SK-N-MC (cell line): ENCODE results near the gene TRIP6.

ENCODE experiments used
- DNase-seq: peaks from one replicate; pipeline ENCODE4 v3.0.0-alpha.2; 2011; ENCODE audit warnings: low read depth, low spot score
- H3K27ac ChIP-seq: fragments of 200-600 bp; sonication (generic); 2 replicates; pipeline ENCODE4 v1.5.1; 2016; ENCODE audit warnings: mixed run types
- H3K36me3 ChIP-seq: fragments of 200-600 bp; sonication (generic); 2 replicates; pipeline ENCODE4 v1.6.1; 2017; ENCODE audit warnings: antibody characterized with exemption, low read length, mixed read lengths; ENCODE audit not compliant: insufficient read depth
- H3K4me3 ChIP-seq: fragments of 200-600 bp; sonication (generic); 2 replicates; pipeline ENCODE4 v1.5.1; 2016
- H3K9ac ChIP-seq: fragments of 200-600 bp; sonication (generic); 2 replicates; pipeline ENCODE4 v1.8.0; 2017; ENCODE audit warnings: mixed run types, mixed read lengths; ENCODE audit not compliant: insufficient read length
- H3K9me3 ChIP-seq: fragments of 200-600 bp; sonication (generic); 2 replicates; pipeline ENCODE4 v1.6.1; 2017; ENCODE audit warnings: low read depth, mild to moderate bottlenecking, antibody characterized with exemption, low read length, moderate library complexity, mixed read lengths
- EZH2 ChIP-seq: fragments of 200-600 bp; sonication (generic); IDR thresholded peaks from one replicate; pipeline ENCODE4 v1.6.1; 2017; ENCODE audit warnings: antibody characterized with exemption
- FOXP2 ChIP-seq: optimal IDR thresholded peaks from 2 replicates; pipeline ENCODE3; 2011; ENCODE audit warnings: mild to moderate bottlenecking, moderate library complexity; ENCODE audit not compliant: insufficient read depth; ENCODE audit errors: extremely low read length, control extremely low read depth
- POLR2AphosphoS5 ChIP-seq: IDR thresholded peaks from 2 replicates; pipeline ENCODE4 v1.6.1; 2012; ENCODE audit warnings: mild to moderate bottlenecking, low read depth, low read length, borderline replicate concordance

TRIP6 gene

DNA sequence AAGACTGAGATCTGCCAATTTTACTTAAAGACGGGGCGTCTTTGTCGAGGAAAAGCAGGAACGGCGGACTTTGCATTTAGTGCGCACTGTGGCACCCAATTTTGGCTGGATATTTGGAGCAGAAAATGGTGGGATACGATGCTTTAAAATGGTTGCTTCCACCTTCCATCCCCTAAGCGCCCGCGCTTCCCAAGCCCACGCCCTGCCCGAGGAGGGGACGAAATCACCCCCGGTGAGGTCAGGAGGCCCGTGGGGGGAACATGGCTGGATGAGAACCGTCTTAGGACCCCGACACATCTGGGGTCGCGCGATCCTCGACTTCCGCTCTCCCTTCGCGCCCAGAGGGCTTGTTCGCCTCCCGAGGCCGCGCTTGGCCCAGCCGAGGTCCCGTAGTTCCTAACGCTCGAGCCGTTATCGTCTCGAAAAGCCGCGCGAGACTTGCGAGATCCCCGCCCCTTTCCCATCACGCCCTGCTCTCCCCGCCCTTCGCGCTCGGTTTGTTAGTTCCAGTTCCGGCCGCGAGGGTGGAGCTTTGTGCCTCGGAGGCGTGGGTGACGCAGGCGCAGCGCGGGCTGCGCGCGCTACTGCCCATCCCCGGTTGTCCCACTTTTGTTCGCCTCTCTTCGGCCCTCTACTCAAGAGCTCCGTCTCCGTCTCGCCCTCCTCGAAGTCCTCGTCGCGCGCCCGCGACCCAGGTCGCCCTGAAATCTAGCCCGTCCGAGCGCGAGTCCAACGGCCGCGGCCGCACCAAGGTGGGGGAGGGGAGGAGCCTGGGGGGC lies 7.6 kb downstream of the TRIP6 start, which contains the start of gene SRRT:
TSS of gene SRRT (plus strand) at position 527 of the 779 bp plus-strand sequence. CDS start 488 bp downstream, outside the sequence.
- Histone ChIP-seq H3K36me3 (peaks cover 83% of the 10 kb centered on the region), H3K9me3 (no peaks in the 10 kb centered on the region), H3K9ac (peak within 1 kb of the TSS; percentile 92), H3K27ac (peak within 1 kb of the TSS; percentile 96), H3K4me3 (peak within 1 kb of the TSS; percentile 90)
- TF ChIP-seq EZH2, result no peak
- peak; percentile 93 for TF ChIP-seq POLR2AphosphoS5
- no peak for TF ChIP-seq FOXP2
- DNase-seq, result peak; percentile 87

DNA sequence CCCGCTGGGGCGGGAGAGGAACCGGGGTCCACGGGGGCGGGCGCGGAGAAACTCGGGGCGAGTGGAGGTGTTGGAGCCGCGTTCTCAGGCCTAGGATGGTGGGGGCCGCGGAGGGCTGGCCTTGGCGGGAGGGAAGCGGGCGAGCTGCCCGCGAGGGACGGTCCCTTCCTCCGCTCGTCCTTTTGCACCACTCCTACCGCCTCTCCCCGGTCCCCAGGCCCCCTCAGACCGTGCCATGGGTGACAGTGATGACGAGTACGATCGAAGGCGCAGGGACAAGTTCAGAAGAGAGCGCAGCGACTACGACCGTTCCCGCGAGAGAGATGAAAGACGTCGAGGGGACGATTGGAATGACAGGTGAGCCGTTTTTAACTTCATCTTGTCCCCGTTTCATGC lies 8.2 kb downstream of the TRIP6 start:
- Histone ChIP-seq H3K27ac (peak overlapping the region; percentile 86), H3K36me3 (peaks cover 83% of the 10 kb centered on the region), H3K9ac (peak overlapping the region; percentile 92), H3K9me3 (no peaks in the 10 kb centered on the region), H3K4me3 (peak overlapping the region; percentile 90)
- TF ChIP-seq EZH2 (no peak), POLR2AphosphoS5 (no peak), FOXP2 (no peak)
- DNase-seq, result no peak

DNA sequence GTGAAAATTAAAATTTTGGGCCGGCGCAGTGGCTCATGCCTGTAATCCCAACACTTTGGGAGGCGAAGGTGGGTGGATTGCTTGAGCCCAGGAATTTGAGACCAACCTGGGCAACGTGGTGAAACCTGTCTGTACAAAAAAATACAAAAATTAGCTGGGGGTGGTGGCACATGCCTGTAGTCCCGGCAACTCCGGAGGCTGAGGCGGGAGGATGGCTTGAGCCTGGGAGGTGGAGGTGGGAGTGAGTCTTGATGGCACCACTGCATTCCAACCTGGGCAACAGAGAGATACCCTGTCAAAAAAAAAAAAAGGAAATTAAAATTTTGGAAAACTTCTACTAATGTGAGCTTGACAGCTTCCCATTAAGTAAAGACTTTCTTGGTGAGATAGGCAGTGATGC lies 10.8 kb downstream of the TRIP6 start:
- no peak for DNase-seq
- Histone ChIP-seq H3K9ac (peak overlapping the region; percentile 2), H3K4me3 (no peak overlapping the region), H3K27ac (no peak overlapping the region), H3K36me3 (peaks cover 87% of the 10 kb centered on the region), H3K9me3 (no peaks in the 10 kb centered on the region)
- no peak for TF ChIP-seq POLR2AphosphoS5
- no peak for TF ChIP-seq EZH2
- no peak for TF ChIP-seq FOXP2

DNA sequence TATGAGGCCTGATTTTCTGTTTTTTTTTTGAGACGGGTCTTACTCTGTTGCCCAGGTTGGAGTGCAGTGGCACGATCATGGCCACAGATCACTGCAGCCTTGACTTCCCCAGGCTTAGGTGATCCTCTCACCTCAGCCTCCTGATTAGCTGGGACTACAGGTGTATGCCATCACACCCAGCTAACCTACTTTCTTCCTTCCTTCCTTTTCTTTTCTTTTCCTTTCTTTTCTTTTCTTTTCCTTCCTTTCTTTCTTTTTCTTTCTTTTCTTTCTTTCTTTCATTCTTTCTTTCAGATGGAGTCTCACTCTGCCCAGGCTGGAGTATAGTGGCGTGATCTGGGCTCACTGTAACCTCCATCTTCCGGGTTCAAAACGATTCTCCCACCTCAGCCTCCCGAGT lies 11.5 kb downstream of the TRIP6 start:
- Histone ChIP-seq H3K9ac (peak overlapping the region; percentile 45), H3K4me3 (no peak overlapping the region), H3K9me3 (no peaks in the 10 kb centered on the region), H3K27ac (no peak overlapping the region), H3K36me3 (peaks cover 87% of the 10 kb centered on the region)
- DNase-seq, result no peak
- TF ChIP-seq EZH2, result no peak
- no peak for TF ChIP-seq POLR2AphosphoS5
- TF ChIP-seq FOXP2, result no peak

DNA sequence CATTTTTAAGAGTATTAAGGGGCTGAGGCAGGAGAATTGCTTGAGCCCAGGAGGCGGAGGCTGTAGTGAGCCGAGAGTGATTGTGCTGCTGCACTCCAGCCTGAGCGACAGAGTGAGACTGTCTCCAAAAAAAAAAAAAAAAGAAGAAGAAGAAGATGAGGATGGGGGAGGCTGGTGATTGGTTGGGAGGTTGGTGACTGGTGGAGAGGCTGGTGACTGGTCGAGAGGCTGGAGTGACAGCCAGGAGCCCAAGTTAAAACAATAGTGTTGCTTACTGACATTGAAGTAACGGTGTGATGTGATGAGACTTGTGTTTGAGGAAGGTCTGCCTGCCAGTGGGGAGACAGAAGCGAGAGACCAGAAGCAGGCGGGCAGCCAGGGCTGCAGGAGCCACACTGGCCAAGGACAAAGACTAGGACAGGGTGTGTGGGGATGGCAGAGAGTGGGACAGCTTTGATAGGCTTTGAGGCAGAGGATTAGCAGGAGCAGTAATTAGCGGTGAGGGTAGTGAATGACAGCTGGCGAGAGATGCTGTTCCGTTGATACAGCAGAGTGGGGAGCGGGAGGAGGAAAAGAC lies 12.6 kb downstream of the TRIP6 start:
- H3K4me3 ChIP-seq, result no peak overlapping the region
- H3K36me3 ChIP-seq, result peaks cover 89% of the 10 kb centered on the region
- H3K9me3 ChIP-seq, result no peaks in the 10 kb centered on the region
- H3K27ac ChIP-seq, result no peak overlapping the region
- TF ChIP-seq EZH2 (no peak), POLR2AphosphoS5 (no peak), FOXP2 (no peak)
- DNase-seq, result no peak
- no peak overlapping the region for H3K9ac ChIP-seq

DNA sequence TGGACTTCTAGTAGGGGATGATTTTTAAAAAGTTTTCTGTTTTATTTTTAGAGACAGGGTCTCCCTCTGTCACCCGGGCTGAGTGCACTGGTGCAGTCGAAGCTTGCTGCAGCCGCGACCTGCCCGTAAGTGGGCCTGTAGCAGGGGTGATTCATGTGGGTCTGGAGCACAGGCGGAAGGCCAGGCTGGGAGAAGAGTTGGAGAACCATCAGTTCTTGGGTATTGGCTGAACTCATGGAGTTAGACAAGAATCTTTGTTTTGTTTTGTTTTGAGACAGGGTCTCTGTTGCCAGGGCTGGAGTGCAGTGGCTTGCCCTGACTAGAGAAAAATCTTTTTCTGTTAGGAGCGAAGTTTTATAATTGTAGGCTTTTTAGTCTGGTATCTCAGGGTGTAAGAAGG lies 13.5 kb downstream of the TRIP6 start:
- Histone ChIP-seq H3K9me3 (no peaks in the 10 kb centered on the region), H3K36me3 (peaks cover 98% of the 10 kb centered on the region), H3K27ac (no peak overlapping the region), H3K4me3 (no peak overlapping the region), H3K9ac (no peak overlapping the region)
- TF ChIP-seq POLR2AphosphoS5 (no peak), EZH2 (no peak), FOXP2 (no peak)
- DNase-seq, result no peak

DNA sequence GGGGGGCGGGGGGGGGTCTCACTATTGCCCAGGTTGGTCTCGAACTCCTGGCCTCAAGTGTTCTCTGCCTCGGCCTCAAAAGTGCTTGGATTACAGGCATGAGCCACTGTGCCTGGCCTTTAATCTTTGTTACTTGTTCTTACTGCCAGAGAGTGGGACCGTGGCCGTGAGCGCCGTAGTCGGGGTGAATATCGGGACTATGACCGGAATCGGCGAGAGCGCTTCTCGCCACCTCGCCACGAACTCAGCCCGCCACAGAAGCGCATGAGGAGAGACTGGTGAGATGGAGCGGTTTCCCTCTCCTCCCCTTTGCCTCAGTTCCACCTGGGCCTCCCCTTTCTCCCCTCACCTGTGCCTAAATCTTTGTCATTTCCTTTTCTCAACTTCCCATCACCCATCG lies 13.9 kb downstream of the TRIP6 start:
- Histone ChIP-seq H3K9ac (no peak overlapping the region), H3K9me3 (no peaks in the 10 kb centered on the region), H3K27ac (no peak overlapping the region), H3K4me3 (no peak overlapping the region), H3K36me3 (peaks cover 99% of the 10 kb centered on the region)
- TF ChIP-seq FOXP2 (no peak), POLR2AphosphoS5 (no peak), EZH2 (no peak)
- no peak for DNase-seq

DNA sequence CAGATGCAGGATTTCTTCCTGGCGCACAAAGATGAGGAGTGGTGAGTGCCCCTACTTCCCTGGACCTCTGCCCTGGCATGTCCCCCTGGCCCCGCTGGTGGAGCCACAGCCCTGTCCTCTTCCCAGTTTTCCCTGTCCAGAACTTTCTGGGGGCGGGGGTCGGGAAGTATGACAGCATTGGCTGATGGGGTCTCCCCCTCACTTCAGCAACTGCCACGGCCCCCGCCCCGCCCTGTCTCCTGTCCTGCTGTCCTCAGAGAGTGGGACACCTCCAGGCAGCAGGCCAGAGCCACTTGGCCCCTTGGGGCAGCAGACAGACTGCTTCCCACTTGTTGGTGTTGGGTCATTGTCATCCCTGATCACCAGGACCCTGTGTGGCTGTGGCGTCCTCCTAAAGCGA lies 15.0 kb downstream of the TRIP6 start:
- Histone ChIP-seq H3K9me3 (no peaks in the 10 kb centered on the region), H3K36me3 (peaks cover 99% of the 10 kb centered on the region), H3K9ac (no peak overlapping the region), H3K4me3 (no peak overlapping the region), H3K27ac (no peak overlapping the region)
- no peak for DNase-seq
- TF ChIP-seq EZH2 (no peak), POLR2AphosphoS5 (no peak), FOXP2 (no peak)

DNA sequence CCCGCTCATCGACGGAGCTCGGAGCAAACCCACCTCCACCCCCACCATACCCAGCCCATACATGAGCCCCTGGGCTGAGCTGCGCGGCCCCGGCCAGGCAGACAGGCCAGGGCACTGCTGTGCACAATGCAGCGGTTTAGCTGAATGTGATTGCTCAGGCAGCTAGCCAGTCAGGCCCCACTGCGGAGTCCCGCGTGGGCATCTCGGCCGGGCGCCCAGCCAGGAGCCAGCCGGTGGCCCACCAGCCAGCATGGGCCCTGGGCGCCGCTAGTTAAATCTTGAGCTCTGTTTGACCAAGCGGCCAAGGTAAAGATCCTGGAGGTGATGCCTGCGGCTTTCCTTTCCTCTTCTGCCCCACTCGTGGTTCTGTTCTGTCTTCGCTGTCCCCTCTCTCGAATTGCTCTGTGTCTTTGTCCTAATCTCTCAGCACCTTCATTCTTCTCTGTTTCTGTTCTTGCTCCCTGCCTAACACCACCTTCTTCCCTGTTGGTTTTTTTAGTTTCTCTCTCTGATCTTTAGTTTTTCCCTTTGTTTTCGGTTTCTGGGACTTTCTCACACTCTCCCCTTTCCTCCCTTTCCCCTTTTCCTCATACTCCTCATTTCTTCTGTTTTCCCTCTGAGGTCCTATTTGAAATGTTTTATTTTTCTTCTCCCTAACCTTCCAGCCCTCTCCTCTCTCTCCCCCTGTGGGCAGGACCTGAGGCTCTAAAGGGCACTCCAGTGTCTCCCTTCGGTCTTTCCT lies 15.8 kb downstream of the TRIP6 start:
- Histone ChIP-seq H3K36me3 (peaks cover 99% of the 10 kb centered on the region), H3K9ac (no peak overlapping the region), H3K9me3 (no peaks in the 10 kb centered on the region), H3K27ac (0 out of 2 replicates have a peak overlapping the region, but pooled peaks have one; percentile 42), H3K4me3 (no peak overlapping the region)
- DNase-seq, result no peak
- TF ChIP-seq POLR2AphosphoS5, result no peak
- TF ChIP-seq FOXP2, result no peak
- no peak for TF ChIP-seq EZH2
